Endothelial cell of umbilical vein (primary cell): ENCODE results near the gene NFATC2IP.

Experiments used
- EZH2 ChIP-seq: IDR thresholded peaks from 2 replicates; pipeline ENCODE4 v1.6.1; 2012; ENCODE audit warnings: borderline replicate concordance, low read depth, mild to moderate bottlenecking, moderate library complexity, low read length, inconsistent platforms; ENCODE audit not compliant: severe bottlenecking
- GATA2 ChIP-seq: IDR thresholded peaks from 2 replicates; pipeline ENCODE4 v1.7.0; 2011; ENCODE audit warnings: low read depth, mild to moderate bottlenecking, moderate library complexity, mixed read lengths, low read length; ENCODE audit not compliant: insufficient read length, insufficient read depth
- JUN ChIP-seq: IDR thresholded peaks from 2 replicates; pipeline ENCODE4 v1.6.1; 2011; ENCODE audit warnings: borderline replicate concordance, low read depth; ENCODE audit not compliant: insufficient read length, insufficient read depth
- MYC ChIP-seq: IDR thresholded peaks from one replicate; pipeline ENCODE4 v1.6.1; 2011; ENCODE audit warnings: mild to moderate bottlenecking, low read depth, low read length
- POLR2A ChIP-seq: IDR thresholded peaks from 2 replicates; pipeline ENCODE4 v1.6.1; 2012; ENCODE audit warnings: low read depth, mild to moderate bottlenecking, control low read depth, low read length
- POLR2AphosphoS5 ChIP-seq: IDR thresholded peaks from 2 replicates; pipeline ENCODE4 v1.6.1; 2012; ENCODE audit warnings: low read depth, mild to moderate bottlenecking, control low read depth, low read length, moderate library complexity; ENCODE audit not compliant: insufficient read depth
- TF ChIP-seq, protein P1 (sequence below), 2 donors: IDR thresholded peaks; 1 replicate in 1 of 2; 2 replicates in 1 of 2; pipeline ENCODE4 v1.5.1; 2011; ENCODE audit warnings: low read length in 2 of 2, mild to moderate bottlenecking in 2 of 2, moderate library complexity in 2 of 2, control low read depth in 1 of 2, inconsistent platforms in 1 of 2, low read depth in 1 of 2; ENCODE audit not compliant: insufficient read depth in 1 of 2; ENCODE audit errors: extremely low read depth in 1 of 2
- TF ChIP-seq, protein P2 (sequence below): IDR thresholded peaks from 2 replicates; pipeline ENCODE4 v1.6.1; 2011; ENCODE audit not compliant: insufficient read depth, insufficient read length

DNA sequence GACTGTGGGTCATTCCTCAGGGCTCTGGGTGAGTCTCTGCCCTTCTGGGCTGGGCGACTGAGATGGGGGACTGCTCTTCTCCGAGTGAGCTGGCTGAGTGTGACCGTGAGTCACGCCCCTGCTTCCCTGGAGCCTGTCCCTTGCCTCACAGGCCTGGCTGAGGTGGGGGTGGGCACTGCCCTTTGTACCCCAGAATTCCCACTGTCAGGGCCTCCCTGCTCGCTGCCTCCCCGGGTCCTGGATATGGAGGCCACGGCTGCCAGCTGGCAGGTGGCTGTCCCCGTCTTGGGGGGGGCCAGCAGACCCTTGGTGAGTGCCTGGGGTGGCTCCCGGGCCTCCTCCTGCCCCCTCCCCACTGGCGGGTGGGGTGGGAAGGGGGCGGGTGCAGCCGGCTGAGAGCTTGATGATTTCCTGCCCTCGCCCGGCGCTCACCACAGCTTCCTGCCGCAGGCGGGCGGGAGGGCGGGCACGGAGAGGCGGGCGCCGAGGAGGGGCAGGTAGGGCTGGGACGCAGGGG, 33.9 kb downstream of the NFATC2IP start, which contains the start of gene LAT:
- TF ChIP-seq, protein P1, sequence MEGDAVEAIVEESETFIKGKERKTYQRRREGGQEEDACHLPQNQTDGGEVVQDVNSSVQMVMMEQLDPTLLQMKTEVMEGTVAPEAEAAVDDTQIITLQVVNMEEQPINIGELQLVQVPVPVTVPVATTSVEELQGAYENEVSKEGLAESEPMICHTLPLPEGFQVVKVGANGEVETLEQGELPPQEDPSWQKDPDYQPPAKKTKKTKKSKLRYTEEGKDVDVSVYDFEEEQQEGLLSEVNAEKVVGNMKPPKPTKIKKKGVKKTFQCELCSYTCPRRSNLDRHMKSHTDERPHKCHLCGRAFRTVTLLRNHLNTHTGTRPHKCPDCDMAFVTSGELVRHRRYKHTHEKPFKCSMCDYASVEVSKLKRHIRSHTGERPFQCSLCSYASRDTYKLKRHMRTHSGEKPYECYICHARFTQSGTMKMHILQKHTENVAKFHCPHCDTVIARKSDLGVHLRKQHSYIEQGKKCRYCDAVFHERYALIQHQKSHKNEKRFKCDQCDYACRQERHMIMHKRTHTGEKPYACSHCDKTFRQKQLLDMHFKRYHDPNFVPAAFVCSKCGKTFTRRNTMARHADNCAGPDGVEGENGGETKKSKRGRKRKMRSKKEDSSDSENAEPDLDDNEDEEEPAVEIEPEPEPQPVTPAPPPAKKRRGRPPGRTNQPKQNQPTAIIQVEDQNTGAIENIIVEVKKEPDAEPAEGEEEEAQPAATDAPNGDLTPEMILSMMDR (IDR thresholded peaks at IDR 0.05; ENCODE audit: extremely low read depth in 1 of 2, insufficient read depth in 1 of 2, low read depth in 1 of 2, low read length in 2 of 2): no peak
- TF ChIP-seq, protein P2, sequence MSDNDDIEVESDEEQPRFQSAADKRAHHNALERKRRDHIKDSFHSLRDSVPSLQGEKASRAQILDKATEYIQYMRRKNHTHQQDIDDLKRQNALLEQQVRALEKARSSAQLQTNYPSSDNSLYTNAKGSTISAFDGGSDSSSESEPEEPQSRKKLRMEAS: no peak
- no peak for TF ChIP-seq EZH2
- TF ChIP-seq POLR2A: no peak
- no peak for TF ChIP-seq JUN
- TF ChIP-seq POLR2AphosphoS5: no peak
- TF ChIP-seq MYC: no peak
- no peak for TF ChIP-seq GATA2
